Neural progenitor cell (in vitro differentiated cells): ENCODE results near the gene STARD9. TPM values are rescaled to one million over a fixed set of nuclear protein-coding genes. Genes with fewer than 3 reads are reported as not detected.
"Not testable (repeated sequence)": the region's sequence is repeated elsewhere in the genome, so short reads cannot be mapped to it uniquely, and the experiment has no call there.

Source experiments
- DNase-seq: peaks from one replicate; pipeline ENCODE4 v3.0.0-alpha.2; 2016; ENCODE audit warnings: low spot score
- H2AFZ ChIP-seq: fragments of 200-600 bp; sonication (generic); replicated peaks from 2 replicates; pipeline ENCODE4 v1.6.1; 2016; ENCODE audit warnings: antibody characterized with exemption
- H3F3A ChIP-seq: fragments of 200-600 bp; sonication (generic); 2 replicates; pipeline ENCODE4 v1.6.1; 2016; ENCODE audit warnings: antibody characterized with exemption, low read depth
- H3K27ac ChIP-seq: fragments of 200-600 bp; sonication (generic); 2 replicates; pipeline ENCODE4 v1.5.1; 2016; ENCODE audit warnings: mild to moderate bottlenecking
- H3K27me3 ChIP-seq: fragments of 200-600 bp; sonication (generic); 2 replicates; pipeline ENCODE4 v1.6.1; 2016; ENCODE audit warnings: mild to moderate bottlenecking, moderate library complexity
- H3K36me3 ChIP-seq: fragments of 200-600 bp; sonication (generic); 2 replicates; pipeline ENCODE4 v1.5.1; 2016
- H3K4me1 ChIP-seq: fragments of 200-600 bp; sonication (generic); 2 replicates; pipeline ENCODE4 v1.6.1; 2016; ENCODE audit warnings: mixed run types
- H3K4me2 ChIP-seq: fragments of 200-600 bp; sonication (generic); 2 replicates; pipeline ENCODE4 v1.6.1; 2016
- H3K4me3 ChIP-seq: fragments of 200-600 bp; sonication (generic); 2 replicates; pipeline ENCODE4 v1.5.1; 2016
- H3K79me2 ChIP-seq: fragments of 200-600 bp; sonication (generic); 2 replicates; pipeline ENCODE4 v1.6.1; 2016; ENCODE audit warnings: low read depth
- H3K9ac ChIP-seq: fragments of 200-600 bp; sonication (generic); 2 replicates; pipeline ENCODE4 v1.6.1; 2016
- H3K9me3 ChIP-seq: fragments of 200-600 bp; sonication (generic); 2 replicates; pipeline ENCODE4 v1.5.1; 2016; ENCODE audit warnings: low read depth
- H4K20me1 ChIP-seq: fragments of 200-600 bp; sonication (generic); 2 replicates; pipeline ENCODE4 v1.6.1; 2016; ENCODE audit warnings: low read depth
- H3K27ac Mint-ChIP-seq: 3 replicates; pipeline ENCODE4 v1.8.0; 2021; ENCODE audit warnings: mixed read lengths
- H3K27me3 Mint-ChIP-seq: 2 replicates; pipeline ENCODE4 v1.8.0; 2022; ENCODE audit warnings: low read depth, mild to moderate bottlenecking, inconsistent platforms, moderate library complexity, mixed read lengths; ENCODE audit not compliant: insufficient read depth
- H3K36me3 Mint-ChIP-seq: 3 replicates; pipeline ENCODE4 v1.8.0; 2021; ENCODE audit warnings: mixed read lengths
- H3K4me1 Mint-ChIP-seq: 3 replicates; pipeline ENCODE4 v1.8.0; 2021; ENCODE audit warnings: mixed read lengths
- H3K4me3 Mint-ChIP-seq: 3 replicates; pipeline ENCODE4 v1.8.0; 2021; ENCODE audit warnings: mild to moderate bottlenecking, moderate library complexity, mixed read lengths
- H3K9me3 Mint-ChIP-seq: 3 replicates; pipeline ENCODE4 v1.8.0; 2020; ENCODE audit warnings: mixed read lengths
- CTCF ChIP-seq: fragments of 200-600 bp; sonication (generic); IDR thresholded peaks from 2 replicates; pipeline ENCODE4 v1.5.1; 2017; ENCODE audit warnings: antibody characterized with exemption, mild to moderate bottlenecking
- EZH2 ChIP-seq: fragments of 200-600 bp; sonication (generic); IDR thresholded peaks from 2 replicates; pipeline ENCODE4 v1.6.1; 2017; ENCODE audit warnings: antibody characterized with exemption, mild to moderate bottlenecking, moderate library complexity
- EZH2phosphoT487 ChIP-seq: fragments of 200-600 bp; sonication (generic); IDR thresholded peaks from 2 replicates; pipeline ENCODE4 v1.6.1; 2017; ENCODE audit warnings: antibody characterized with exemption
- total RNA-seq: library from RNA; depleted of rRNA; stranded (reverse); fragments of >200 nt; gene quantifications from 2 replicates; pipeline ENCODE4 v1.2.3, GENCODE V29; 2015; ENCODE audit warnings: low replicate concordance

The STARD9 gene
- total RNA-seq, 1 donor from 2014 or later = 11.9 TPM

DNA sequence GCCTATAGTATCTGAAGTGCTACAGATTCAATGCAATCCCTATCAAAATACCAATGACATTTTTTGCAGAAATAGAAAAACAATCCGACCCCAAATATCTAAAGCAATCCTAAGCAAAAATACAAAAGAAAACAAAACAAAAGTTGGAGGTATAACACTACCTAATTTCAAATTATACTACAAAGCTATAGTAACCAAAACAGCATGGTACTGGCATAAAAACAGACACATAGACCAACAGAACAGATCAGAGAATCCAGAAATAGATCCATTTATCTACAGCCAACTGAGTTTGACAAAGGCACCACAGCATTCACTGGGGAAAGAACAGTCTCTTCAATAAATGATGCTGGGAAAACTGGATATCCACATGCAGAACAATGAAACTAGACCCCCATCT is 185.4 kb downstream of the STARD9 start:
- Histone ChIP-seq H3K4me2 (no peak overlapping the region), H3K27ac (no peak overlapping the region), H3K4me3 (no peak overlapping the region), H3F3A (peaks cover 11% of the 10 kb centered on the region), H4K20me1 (no peaks in the 10 kb centered on the region), H3K36me3 (peaks cover 5% of the 10 kb centered on the region), H3K27me3 (no peaks in the 10 kb centered on the region), H2AFZ (no peak overlapping the region), H3K79me2 (no peaks in the 10 kb centered on the region), H3K9me3 (peaks cover 20% of the 10 kb centered on the region), H3K9ac (no peak overlapping the region), H3K4me1 (peaks cover 11% of the 10 kb centered on the region)
- Mint-ChIP-seq H3K36me3 (peaks cover 36% of the 10 kb centered on the region), H3K4me1 (no peaks in the 10 kb centered on the region), H3K9me3 (peaks cover 32% of the 10 kb centered on the region), H3K27ac (no peak overlapping the region), H3K4me3 (no peak overlapping the region), H3K27me3 (no peaks in the 10 kb centered on the region)
- TF ChIP-seq EZH2 (no peak), CTCF (no peak), EZH2phosphoT487 (no peak)
- DNase-seq = no peak

DNA sequence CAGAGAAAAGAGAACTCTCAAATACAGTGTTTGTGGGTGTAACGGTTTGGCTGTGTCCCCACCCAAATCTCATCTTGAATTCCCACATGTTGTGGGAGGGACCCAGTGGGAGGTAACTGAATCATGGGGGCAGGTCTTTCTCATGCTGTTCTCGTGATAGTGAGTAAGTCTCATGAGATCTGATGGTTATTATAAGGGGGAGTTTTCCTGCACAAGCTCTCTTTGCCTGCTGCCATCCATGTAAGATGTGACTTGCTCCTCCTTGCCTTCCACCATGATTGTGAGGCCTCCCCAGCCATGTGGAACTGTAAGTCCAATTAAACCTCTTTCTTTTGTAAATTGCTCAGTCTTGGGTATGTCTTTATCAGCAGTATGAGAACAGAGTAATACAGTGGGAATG is 186.4 kb downstream of the STARD9 start:
- not testable (repeated sequence) for H3K27ac Mint-ChIP-seq, H3K9ac ChIP-seq, H3K36me3 ChIP-seq, H3K4me3 Mint-ChIP-seq, H3K79me2 ChIP-seq, H3K4me2 ChIP-seq, DNase-seq, H3K27ac ChIP-seq, H2AFZ ChIP-seq, H4K20me1 ChIP-seq, H3K27me3 ChIP-seq, H3K27me3 Mint-ChIP-seq, H3K4me1 Mint-ChIP-seq, H3K4me3 ChIP-seq
- H3K4me1 ChIP-seq = peaks cover 11% of the 10 kb centered on the region
- peaks cover 34% of the 10 kb centered on the region for H3K9me3 Mint-ChIP-seq
- peaks cover 42% of the 10 kb centered on the region for H3K36me3 Mint-ChIP-seq
- H3K9me3 ChIP-seq = peaks cover 20% of the 10 kb centered on the region
- H3F3A ChIP-seq = peaks cover 11% of the 10 kb centered on the region

DNA sequence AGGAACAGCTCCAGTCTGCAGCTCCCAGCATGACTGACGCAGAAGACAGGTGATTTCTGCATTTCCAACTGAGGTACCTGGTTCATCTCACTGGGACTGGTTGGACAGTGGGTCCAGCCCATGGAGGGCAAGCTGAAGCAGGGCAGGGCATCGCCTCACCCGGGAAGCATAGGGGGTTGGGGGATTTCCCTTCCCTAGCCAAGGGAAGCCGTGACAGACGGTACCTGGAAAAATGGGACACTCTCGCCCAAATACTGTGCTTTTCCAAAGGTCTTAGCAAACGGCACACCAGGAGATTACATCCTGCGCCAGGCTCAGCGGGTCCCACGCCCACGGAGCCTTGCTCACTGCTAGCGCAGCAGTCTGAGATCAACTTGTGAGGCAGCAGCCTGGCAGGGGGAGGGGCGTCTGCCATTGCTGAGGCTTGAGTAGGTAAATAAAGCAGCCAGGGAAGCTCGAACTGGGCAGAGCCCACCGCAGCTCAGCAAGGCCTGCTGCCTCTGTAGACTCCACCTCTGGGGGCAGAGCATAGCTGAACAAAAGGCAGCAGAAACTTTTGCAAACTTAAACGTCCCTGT is 188.8 kb downstream of the STARD9 start:
- peak; percentile 47 for DNase-seq
- peak; percentile 8 for TF ChIP-seq CTCF
- not testable (repeated sequence) for H3K79me2 ChIP-seq, H2AFZ ChIP-seq, H3K9ac ChIP-seq, H3K27me3 ChIP-seq, H3K27ac ChIP-seq, H3K4me1 Mint-ChIP-seq, H4K20me1 ChIP-seq, H3K27me3 Mint-ChIP-seq, H3K4me3 Mint-ChIP-seq, H3K36me3 ChIP-seq
- peaks cover 11% of the 10 kb centered on the region for H3F3A ChIP-seq
- H3K4me3 ChIP-seq = peak overlapping the region; percentile 35
- peak overlapping the region; percentile 21 for H3K27ac Mint-ChIP-seq
- H3K4me2 ChIP-seq = peak overlapping the region; percentile 73
- H3K9me3 ChIP-seq = peaks cover 20% of the 10 kb centered on the region
- H3K9me3 Mint-ChIP-seq = peaks cover 54% of the 10 kb centered on the region
- peaks cover 11% of the 10 kb centered on the region for H3K4me1 ChIP-seq
- peaks cover 49% of the 10 kb centered on the region for H3K36me3 Mint-ChIP-seq

GRCh38 chr15:42766109-42766508 is 190.7 kb downstream of the STARD9 start:
- H3K27me3 Mint-ChIP-seq, H4K20me1 ChIP-seq, H3K79me2 ChIP-seq, H3K27ac ChIP-seq, H3K4me2 ChIP-seq, H3K4me3 ChIP-seq, H3K27me3 ChIP-seq, H3K27ac Mint-ChIP-seq, DNase-seq, H3K36me3 ChIP-seq, H3K4me3 Mint-ChIP-seq, H3K4me1 Mint-ChIP-seq, H2AFZ ChIP-seq, H3K9ac ChIP-seq: not testable (repeated sequence)
- Histone ChIP-seq H3F3A (peaks cover 11% of the 10 kb centered on the region), H3K4me1 (peaks cover 11% of the 10 kb centered on the region), H3K9me3 (peaks cover 12% of the 10 kb centered on the region)
- Mint-ChIP-seq H3K9me3 (peaks cover 45% of the 10 kb centered on the region), H3K36me3 (peaks cover 44% of the 10 kb centered on the region)

Other genes starting within 250 kb of the STARD9 start
- gene CAPN3, start 216.1 kb upstream of the STARD9 start, total RNA-seq = 0.37 TPM in 1 of 2 replicates, not detected in the other
- 59.9 and 72.2 TPM in 2 replicates for gene ZNF106, start 84.5 kb upstream of the STARD9 start, total RNA-seq
- gene SNAP23, start 80.0 kb upstream of the STARD9 start, total RNA-seq = 69.6 and 96.3 TPM in 2 replicates
- 13.8 and 18.1 TPM in 2 replicates for gene LRRC57, start 26.8 kb upstream of the STARD9 start, total RNA-seq
- gene HAUS2, start 26.8 kb upstream of the STARD9 start, total RNA-seq = 42.9 and 72.2 TPM in 2 replicates
- 18.7 and 20.2 TPM in 2 replicates for gene CDAN1, start 161.5 kb downstream of the STARD9 start, total RNA-seq